A172 (cell line): ENCODE data around the gene MYLK3. TPM values are rescaled to one million over a fixed set of nuclear protein-coding genes. Genes with fewer than 3 reads are reported as not detected.
A peak's percentile ranks its signal among the peaks of the same experiment; 100 is the strongest.
"Not testable (repeated sequence)": the region's sequence is repeated elsewhere in the genome, so short reads cannot be mapped to it uniquely, and the experiment has no call there.

Experiments used
- DNase-seq: peaks from one replicate; pipeline ENCODE4 v3.0.0-alpha.2; 2015; ENCODE audit warnings: low spot score
- total RNA-seq: library from RNA; depleted of rRNA; stranded (reverse); fragments of >200 nt; shearing (Covaris generic); gene quantifications from 2 replicates; pipeline ENCODE4 v1.2.3, GENCODE V29; 2014; rRNA removed

The MYLK3 gene
- 0.69 and 1.00 TPM in 2 replicates for total RNA-seq

DNA sequence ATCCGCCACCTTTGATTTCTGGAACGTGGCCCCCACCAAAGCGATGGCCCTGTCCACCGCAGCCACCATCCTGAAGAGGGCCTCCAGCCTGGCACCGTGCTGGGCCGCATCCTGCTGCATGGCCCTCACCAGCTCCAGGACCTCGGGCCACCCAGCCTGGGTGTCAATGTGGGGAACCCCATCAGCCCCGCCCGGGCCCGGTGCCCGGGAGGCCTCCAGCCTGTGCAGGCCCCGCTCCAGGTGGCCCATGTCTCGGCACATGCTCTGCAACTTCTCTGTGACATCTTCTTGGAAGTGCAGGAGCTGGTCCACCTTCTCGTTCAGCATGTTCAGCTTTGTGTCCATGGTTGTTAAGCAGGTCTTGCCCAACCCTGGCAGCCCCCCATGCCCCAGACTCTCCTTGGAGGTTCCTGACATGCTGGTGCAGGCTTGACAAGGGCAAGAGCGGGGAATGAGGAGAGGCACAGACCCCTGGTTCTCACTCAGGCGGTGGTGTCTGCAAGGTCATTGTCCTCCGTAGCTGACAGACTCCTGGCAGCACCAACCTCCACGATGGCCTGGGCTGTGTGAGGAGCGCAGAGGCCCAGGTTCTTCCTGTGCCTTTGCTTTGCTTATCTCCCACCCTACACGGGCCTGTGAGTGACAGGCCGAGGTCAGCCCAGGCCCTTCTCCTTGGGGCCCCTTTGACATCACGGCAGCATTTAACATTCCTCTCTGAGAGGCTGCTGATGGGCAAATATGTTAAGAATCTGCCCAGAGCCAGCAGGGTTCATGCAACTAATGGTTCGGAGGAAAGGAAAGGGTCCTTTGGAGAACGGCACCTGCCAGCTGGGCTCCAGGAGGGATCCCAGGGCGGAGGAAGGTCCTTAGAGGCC is at the start of gene MYLK3:
Gene MYLK3 (minus strand): TSS at position 568 of the 875 bp plus-strand sequence. CDS start 151 bp downstream, at position 417.
- no peak for DNase-seq

- DNase-seq, result no peak
Measured at GRCh38 chr16:46797501-46797900, 49.4 kb upstream of the MYLK3 start.

DNA sequence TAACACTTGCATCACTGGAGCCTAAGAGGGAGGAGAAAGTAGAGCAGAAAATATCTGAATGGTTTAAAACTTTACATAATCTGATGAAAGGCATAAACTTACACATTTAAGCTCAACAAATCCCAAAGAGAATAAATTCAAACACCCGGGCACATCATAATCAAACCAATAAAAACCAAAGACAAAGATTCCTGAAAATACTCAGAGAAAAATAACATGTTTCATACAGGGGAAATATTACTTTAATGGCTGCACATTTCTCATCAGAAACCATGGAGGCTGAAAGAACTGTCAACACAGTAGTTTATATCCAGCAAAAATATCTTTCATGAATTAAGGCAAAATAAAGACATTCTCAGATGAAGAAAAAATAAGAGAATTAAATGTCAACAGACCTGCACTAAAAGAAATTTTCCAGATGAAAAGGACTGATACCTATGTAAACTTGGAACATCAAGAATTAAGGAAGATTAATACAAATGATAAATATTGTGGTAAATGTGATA is 48.7 kb upstream of the MYLK3 start:
- DNase-seq, result no peak

DNA sequence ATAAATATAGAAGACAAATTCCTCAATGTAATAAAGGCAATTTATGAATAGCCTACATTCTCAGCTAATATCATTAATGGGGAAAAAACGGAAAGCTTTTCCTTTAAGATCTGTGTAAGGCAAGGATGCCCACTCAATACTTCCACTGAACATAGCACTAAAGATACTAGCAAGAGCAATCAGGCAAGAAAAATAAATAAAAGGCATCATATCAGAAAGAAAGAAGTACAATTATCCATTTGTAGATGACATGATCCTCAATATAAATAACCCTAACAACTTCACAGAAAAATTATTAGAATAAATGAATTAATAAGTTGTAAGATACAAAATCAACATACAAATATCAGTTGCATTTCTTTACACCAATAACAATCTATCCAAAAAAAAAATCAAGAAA is 45.7 kb upstream of the MYLK3 start:
- no peak for DNase-seq

- DNase-seq, result no peak
Measured at GRCh38 chr16:46790599-46791270, 42.6 kb upstream of the MYLK3 start.

GRCh38 chr16:46789499-46790414 is 41.6 kb upstream of the MYLK3 start:
- peak; percentile 46 for DNase-seq

GRCh38 chr16:46788891-46789474 is 40.8 kb upstream of the MYLK3 start:
- no peak for DNase-seq

- DNase-seq, result no peak
Measured at GRCh38 chr16:46787909-46788308, 39.8 kb upstream of the MYLK3 start.

DNA sequence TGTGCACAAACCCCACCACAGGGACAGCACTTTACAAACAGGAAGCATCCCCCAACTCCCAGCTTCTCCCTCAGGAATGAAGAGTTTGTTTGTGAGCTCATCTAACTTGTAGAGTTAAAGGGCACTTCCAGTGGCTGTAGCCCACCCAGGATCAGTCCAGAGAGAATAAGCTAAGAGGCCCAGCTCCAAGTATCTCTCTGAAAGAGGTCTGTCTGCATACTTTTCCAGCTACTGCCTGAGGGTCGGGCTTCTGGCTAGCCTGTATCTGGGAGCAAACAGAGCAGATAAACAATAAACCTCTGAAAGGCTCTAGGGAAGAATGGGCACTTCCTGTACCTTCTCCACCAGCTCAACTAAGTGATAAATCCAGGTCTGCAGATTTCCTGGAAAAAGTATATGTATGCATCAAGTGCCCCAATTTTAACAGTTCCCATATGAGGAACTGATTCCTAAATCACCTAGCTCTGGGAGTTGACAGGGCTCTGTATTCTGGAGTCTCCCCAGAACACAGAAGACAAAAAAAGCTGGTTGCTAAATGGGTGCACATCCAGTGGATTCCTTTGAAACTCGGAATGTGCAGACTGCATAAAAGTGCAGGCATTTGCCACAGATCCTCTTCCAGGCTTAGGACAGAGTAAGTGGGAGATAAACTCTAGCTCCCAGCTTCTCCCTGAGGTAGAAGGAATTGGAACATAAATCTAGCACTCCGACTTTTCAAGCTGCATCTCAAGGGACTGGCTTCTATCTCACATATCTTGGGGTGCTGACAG is 37.1 kb upstream of the MYLK3 start:
- DNase-seq, result no peak

DNA sequence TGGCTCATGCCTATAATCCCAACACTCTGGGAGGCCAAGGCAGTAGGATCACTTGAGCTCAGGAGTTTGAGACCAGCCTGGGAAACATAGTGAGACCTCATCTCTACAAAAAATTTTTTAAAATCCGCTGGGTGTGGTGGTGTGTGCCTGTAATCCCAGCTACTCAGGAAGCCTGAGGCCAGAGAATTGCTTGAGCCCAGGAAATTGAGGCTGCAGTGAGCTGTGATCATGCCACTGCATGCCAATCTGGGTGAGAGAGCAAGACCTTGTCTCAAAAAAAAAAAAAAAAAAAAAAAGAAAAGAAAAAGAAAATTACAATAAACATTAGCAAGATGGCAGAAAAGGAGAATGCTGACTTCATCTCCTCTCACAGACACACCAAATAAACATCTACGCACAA is 36.4 kb upstream of the MYLK3 start:
- not testable (repeated sequence) for DNase-seq

GRCh38 chr16:46783800-46784199 is 35.7 kb upstream of the MYLK3 start:
- no peak for DNase-seq

GRCh38 chr16:46782320-46782719 is 34.2 kb upstream of the MYLK3 start:
- DNase-seq, result no peak

GRCh38 chr16:46777804-46778203 is 29.7 kb upstream of the MYLK3 start:
- no peak for DNase-seq

DNA sequence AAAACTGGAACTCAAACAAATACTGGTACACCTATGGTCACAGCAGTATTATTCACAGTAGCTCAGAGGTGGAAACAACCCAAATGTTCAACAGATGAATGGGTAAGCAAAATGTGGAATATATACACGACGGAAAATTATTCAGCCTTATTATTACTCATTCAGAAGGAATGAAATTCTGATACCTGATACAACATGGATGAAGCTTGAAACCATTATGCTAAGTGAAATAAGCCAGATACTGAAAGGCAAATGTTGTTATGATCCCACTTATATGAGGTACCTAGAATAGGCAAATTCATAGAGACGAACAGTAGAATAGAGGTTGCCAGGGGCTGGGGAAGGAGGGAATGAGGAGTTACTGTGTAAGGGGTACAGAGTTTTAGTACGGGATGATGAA is 27.1 kb upstream of the MYLK3 start:
- no peak for DNase-seq

- no peak for DNase-seq
Measured at GRCh38 chr16:46774743-46775177, 26.6 kb upstream of the MYLK3 start.

DNA sequence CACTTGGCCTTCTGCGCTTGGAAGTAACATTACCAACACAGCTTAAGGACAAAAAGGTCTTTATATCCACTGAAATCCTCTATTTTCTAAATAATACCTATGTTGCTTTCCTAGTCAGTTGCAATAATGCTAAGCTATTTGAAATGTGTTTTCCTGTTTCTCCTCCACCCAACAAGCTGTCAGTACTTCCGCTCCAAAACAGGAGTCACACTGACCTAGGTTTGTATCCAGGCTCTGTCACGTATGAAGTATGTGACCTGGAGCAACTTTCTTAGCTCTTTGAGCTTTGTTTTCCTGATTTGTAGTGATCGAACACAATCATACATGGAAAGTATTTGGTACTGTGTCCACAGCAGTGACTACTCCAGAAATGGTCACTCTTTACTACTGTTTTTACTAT is 24.3 kb upstream of the MYLK3 start:
- no peak for DNase-seq

DNA sequence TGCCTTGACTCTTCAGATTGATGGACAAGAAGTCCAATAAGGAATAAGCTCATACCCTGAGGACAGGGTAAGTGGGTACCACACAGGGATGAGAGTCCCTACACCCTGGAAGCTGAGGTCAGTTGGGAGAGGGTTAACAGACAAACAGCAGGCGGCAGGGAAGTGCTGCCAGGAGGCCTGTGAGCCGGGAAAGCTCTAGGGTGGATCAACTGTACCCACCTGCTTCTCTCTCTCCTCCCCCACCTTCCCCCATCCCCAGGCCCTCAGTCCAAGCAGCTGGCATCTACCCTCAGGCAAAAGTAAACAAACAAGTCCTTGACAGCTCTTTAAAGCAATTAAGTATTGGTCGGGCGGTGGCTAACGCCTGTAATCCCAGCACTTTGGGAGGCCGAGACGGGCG is 20.7 kb upstream of the MYLK3 start:
- no peak for DNase-seq

GRCh38 chr16:46765050-46765449 is 16.9 kb upstream of the MYLK3 start:
- peak; percentile 80 for DNase-seq

GRCh38 chr16:46763147-46763546 is 15.0 kb upstream of the MYLK3 start:
- DNase-seq, result no peak

GRCh38 chr16:46762583-46762982 is 14.4 kb upstream of the MYLK3 start:
- DNase-seq, result no peak

GRCh38 chr16:46759309-46759708 is 11.2 kb upstream of the MYLK3 start:
- DNase-seq, result no peak
